ENCODE results near the gene PASK. TPM values are rescaled to one million over a fixed set of nuclear protein-coding genes. Genes with fewer than 3 reads are reported as not detected.

Gene PASK
- total RNA-seq, 4 donors from 2014 or later, result 3.4 to 8.9 (median 5.6) TPM

- no peak overlapping the region for H3K27ac ChIP-seq
- no peak for DNase-seq
- TF ChIP-seq CTCF (IDR thresholded peaks at IDR 0.05), result no peak
- TF ChIP-seq POLR2A (IDR thresholded peaks at IDR 0.05), result no peak
- WGBS, 2 donors, result 86 to 90% methylated on average over 7 to 14 of the region's 24 CpGs
- H3K36me3 ChIP-seq, result peaks cover 0 to 63% (median 0%) of the 10 kb centered on the region in 3 donors
- H3K27me3 ChIP-seq, result no peaks in the 10 kb centered on the region
- peaks cover 0 to 6% (median 0%) of the 10 kb centered on the region in 3 donors for H3K4me1 ChIP-seq
- H3K4me3 ChIP-seq, result no peak overlapping the region
- H3K9me3 ChIP-seq, result no peaks in the 10 kb centered on the region
- intact Hi-C loops (cut with DNase I), result no loop called here
Observed at GRCh38 chr2:241137276-241138190, 11.7 kb downstream of the PASK start.

- intact Hi-C loops (cut with DNase I), result no loop called here
- no peak overlapping the region for H3K4me3 ChIP-seq
- WGBS, 2 donors, result 85 to 95% methylated on average over 7 to 9 of the region's 25 CpGs
- peaks cover 0 to 57% (median 0%) of the 10 kb centered on the region in 3 donors for H3K36me3 ChIP-seq
- H3K27ac ChIP-seq, result no peak overlapping the region
- H3K9me3 ChIP-seq, result no peaks in the 10 kb centered on the region
- peaks cover 0 to 6% (median 0%) of the 10 kb centered on the region in 3 donors for H3K4me1 ChIP-seq
- H3K27me3 ChIP-seq, result no peaks in the 10 kb centered on the region
- DNase-seq, result no peak
- no peak for TF ChIP-seq POLR2A (IDR thresholded peaks at IDR 0.05)
- TF ChIP-seq CTCF (IDR thresholded peaks at IDR 0.05), result no peak
Observed at GRCh38 chr2:241136661-241137260, 12.5 kb downstream of the PASK start.

GRCh38 chr2:241136191-241136590 is 13.1 kb downstream of the PASK start:
- Histone ChIP-seq H3K27ac (no peak overlapping the region), H3K9me3 (no peaks in the 10 kb centered on the region), H3K4me3 (no peak overlapping the region), H3K27me3 (no peaks in the 10 kb centered on the region), H3K4me1 (peaks cover 0 to 6% (median 0%) of the 10 kb centered on the region in 3 donors), H3K36me3 (peaks cover 0 to 60% (median 0%) of the 10 kb centered on the region in 3 donors)
- no peak for DNase-seq
- TF ChIP-seq POLR2A (IDR thresholded peaks at IDR 0.05), result no peak
- TF ChIP-seq CTCF (IDR thresholded peaks at IDR 0.05), result no peak
- intact Hi-C loops (cut with DNase I), result no loop called here
- WGBS, 2 donors, result 93 to 96% methylated on average over 8 of the region's 8 CpGs

GRCh38 chr2:241135737-241136136 is 13.5 kb downstream of the PASK start:
- no peak for DNase-seq
- peaks cover 0 to 1% (median 0%) of the 10 kb centered on the region in 3 donors for H3K4me1 ChIP-seq
- peaks cover 0 to 60% (median 0%) of the 10 kb centered on the region in 3 donors for H3K36me3 ChIP-seq
- H3K9me3 ChIP-seq, result no peaks in the 10 kb centered on the region
- no peak for TF ChIP-seq POLR2A (IDR thresholded peaks at IDR 0.05)
- TF ChIP-seq CTCF (IDR thresholded peaks at IDR 0.05), result no peak
- H3K4me3 ChIP-seq, result no peak overlapping the region
- WGBS, 2 donors, result 72 to 86% methylated on average over 8 of the region's 9 CpGs
- H3K27me3 ChIP-seq, result no peaks in the 10 kb centered on the region
- intact Hi-C loops (cut with DNase I), result no loop called here
- no peak overlapping the region for H3K27ac ChIP-seq

GRCh38 chr2:241134711-241135110 is 14.6 kb downstream of the PASK start:
- H3K4me1 ChIP-seq, result no peaks in the 10 kb centered on the region
- no peak overlapping the region for H3K4me3 ChIP-seq
- peaks cover 0 to 56% (median 0%) of the 10 kb centered on the region in 3 donors for H3K36me3 ChIP-seq
- intact Hi-C loops (cut with DNase I), result no loop called here
- WGBS, 2 donors, result 90% methylated on average over 2 to 3 of the region's 7 CpGs
- TF ChIP-seq CTCF (IDR thresholded peaks at IDR 0.05), result no peak
- no peak for TF ChIP-seq POLR2A (IDR thresholded peaks at IDR 0.05)
- no peak for DNase-seq
- H3K27ac ChIP-seq, result no peak overlapping the region
- no peaks in the 10 kb centered on the region for H3K27me3 ChIP-seq
- no peaks in the 10 kb centered on the region for H3K9me3 ChIP-seq
